Lung microvascular endothelial cell (primary cell): ENCODE results near the gene IL1RAPL1. TPM values are rescaled to one million over a fixed set of nuclear protein-coding genes. Genes with fewer than 3 reads are reported as not detected.

Source experiments
- DNase-seq, 2 donors: peaks; one replicate each; pipeline versions ENCODE4 v3.0.0 to v3.0.0-alpha.2; 2010; ENCODE audit warnings: low read depth in 2 of 2
- total RNA-seq: library from RNA; depleted of rRNA; stranded (reverse); fragments of >200 nt; gene quantifications from 2 replicates; pipeline ENCODE4 v1.2.1, GENCODE V29; 2014

Gene IL1RAPL1
- total RNA-seq, 1 donor from 2014 or later, result not detected

GRCh38 chrX:28626515-28626914, 39.3 kb downstream of the IL1RAPL1 start:
- DNase-seq, result no peak

GRCh38 chrX:28628120-28628519, 40.9 kb downstream of the IL1RAPL1 start:
- no peak for DNase-seq

GRCh38 chrX:28638775-28639174, 51.5 kb downstream of the IL1RAPL1 start:
- DNase-seq, result no peak

GRCh38 chrX:28639451-28639850, 52.2 kb downstream of the IL1RAPL1 start:
- DNase-seq, result no peak

GRCh38 chrX:28649541-28649940, 62.3 kb downstream of the IL1RAPL1 start:
- DNase-seq, result no peak

- DNase-seq, result no peak
Observed at GRCh38 chrX:28651186-28651585, 63.9 kb downstream of the IL1RAPL1 start.

GRCh38 chrX:28659269-28659668, 72.0 kb downstream of the IL1RAPL1 start:
- DNase-seq, result no peak

GRCh38 chrX:28665778-28666177, 78.5 kb downstream of the IL1RAPL1 start:
- DNase-seq, result no peak

- DNase-seq, result no peak
Observed at GRCh38 chrX:28668303-28668702, 81.1 kb downstream of the IL1RAPL1 start.

- DNase-seq, result no peak
Observed at GRCh38 chrX:28668957-28669356, 81.7 kb downstream of the IL1RAPL1 start.

GRCh38 chrX:28670074-28670473, 82.8 kb downstream of the IL1RAPL1 start:
- DNase-seq, result no peak

- DNase-seq, result no peak
Observed at GRCh38 chrX:28675173-28675572, 87.9 kb downstream of the IL1RAPL1 start.

- DNase-seq, result no peak
Observed at GRCh38 chrX:28693101-28693500, 105.9 kb downstream of the IL1RAPL1 start.

- no peak for DNase-seq
Observed at GRCh38 chrX:28697732-28698131, 110.5 kb downstream of the IL1RAPL1 start.

GRCh38 chrX:28701222-28701621, 114.0 kb downstream of the IL1RAPL1 start:
- no peak for DNase-seq

GRCh38 chrX:28706964-28707363, 119.7 kb downstream of the IL1RAPL1 start:
- DNase-seq, result no peak

- no peak for DNase-seq
Observed at GRCh38 chrX:28709421-28709820, 122.2 kb downstream of the IL1RAPL1 start.

GRCh38 chrX:28717864-28718263, 130.6 kb downstream of the IL1RAPL1 start:
- no peak for DNase-seq

- no peak for DNase-seq
Observed at GRCh38 chrX:28718450-28718849, 131.2 kb downstream of the IL1RAPL1 start.

- no peak for DNase-seq
Observed at GRCh38 chrX:28719620-28720019, 132.4 kb downstream of the IL1RAPL1 start.

GRCh38 chrX:28752330-28752729, 165.1 kb downstream of the IL1RAPL1 start:
- DNase-seq, result no peak

GRCh38 chrX:28756175-28756574, 168.9 kb downstream of the IL1RAPL1 start:
- DNase-seq, result no peak

GRCh38 chrX:28756647-28757046, 169.4 kb downstream of the IL1RAPL1 start:
- DNase-seq, result no peak

GRCh38 chrX:28757290-28757689, 170.0 kb downstream of the IL1RAPL1 start:
- no peak for DNase-seq
